AG10803 (cell line): Measurements from ENCODE around the gene KRT33B.
"Not testable (repeated sequence)": the region's sequence is repeated elsewhere in the genome, so short reads cannot be mapped to it uniquely, and the experiment has no call there.

Experiments used
- DNase-seq: peaks from one replicate; pipeline ENCODE4 v3.0.0; 2010; ENCODE audit warnings: low read depth
- H3K4me3 ChIP-seq: 2 replicates; pipeline ENCODE4 v1.5.1; 2011; ENCODE audit warnings: mild to moderate bottlenecking, low read length, control low read depth
- CTCF ChIP-seq: conservative IDR thresholded peaks from 2 replicates; pipeline ENCODE4 v1.5.1; 2011; ENCODE audit warnings: mild to moderate bottlenecking, low read length, control low read depth, inconsistent platforms

Gene KRT33B

GRCh38 chr17:41383690-41384089 lies 14.1 kb upstream of the KRT33B start:
- no peak for TF ChIP-seq CTCF
- DNase-seq: no peak
- no peak overlapping the region for H3K4me3 ChIP-seq

- peak; percentile 84 for DNase-seq
- TF ChIP-seq CTCF: no peak
- H3K4me3 ChIP-seq: no peak overlapping the region
Observed at GRCh38 chr17:41382394-41382793, 12.8 kb upstream of the KRT33B start.

- DNase-seq, H3K4me3 ChIP-seq: not testable (repeated sequence)
Observed at GRCh38 chr17:41381943-41382342, 12.3 kb upstream of the KRT33B start, which contains the start of gene KRT34. KRT34 (minus strand) TSS chr17:41382306; CDS start chr17:41382246, 60 bp downstream.

- H3K4me3 ChIP-seq: not testable (repeated sequence)
- peak; percentile 90 for DNase-seq
Observed at GRCh38 chr17:41380091-41380490, 10.5 kb upstream of the KRT33B start.

GRCh38 chr17:41377546-41377945 lies 7.9 kb upstream of the KRT33B start:
- no peak for TF ChIP-seq CTCF
- no peak overlapping the region for H3K4me3 ChIP-seq
- peak; percentile 35 for DNase-seq

- H3K4me3 ChIP-seq: no peak overlapping the region
- DNase-seq: no peak
- TF ChIP-seq CTCF: no peak
Observed at GRCh38 chr17:41369023-41369422, 590 bp downstream of the KRT33B start.

- H3K4me3 ChIP-seq: no peak overlapping the region
- peak; percentile 83 for DNase-seq
- no peak for TF ChIP-seq CTCF
Observed at GRCh38 chr17:41367426-41368075, 2.1 kb downstream of the KRT33B start.

GRCh38 chr17:41366070-41366469 lies 3.5 kb downstream of the KRT33B start:
- no peak overlapping the region for H3K4me3 ChIP-seq
- no peak for TF ChIP-seq CTCF
- DNase-seq: no peak
